HG02943 (cell line): Measurements from ENCODE around the gene CLEC4M.

Source experiments
- ATAC-seq: cut with Tn5 transposase; IDR thresholded peaks from one replicate; pipeline ENCODE4 v1.9.1; 2021; ENCODE audit warnings: mild to moderate bottlenecking, low read depth, moderate library complexity; ENCODE audit not compliant: unreplicated experiment

CLEC4M gene, protein sequence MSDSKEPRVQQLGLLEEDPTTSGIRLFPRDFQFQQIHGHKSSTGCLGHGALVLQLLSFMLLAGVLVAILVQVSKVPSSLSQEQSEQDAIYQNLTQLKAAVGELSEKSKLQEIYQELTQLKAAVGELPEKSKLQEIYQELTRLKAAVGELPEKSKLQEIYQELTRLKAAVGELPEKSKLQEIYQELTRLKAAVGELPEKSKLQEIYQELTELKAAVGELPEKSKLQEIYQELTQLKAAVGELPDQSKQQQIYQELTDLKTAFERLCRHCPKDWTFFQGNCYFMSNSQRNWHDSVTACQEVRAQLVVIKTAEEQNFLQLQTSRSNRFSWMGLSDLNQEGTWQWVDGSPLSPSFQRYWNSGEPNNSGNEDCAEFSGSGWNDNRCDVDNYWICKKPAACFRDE

DNA sequence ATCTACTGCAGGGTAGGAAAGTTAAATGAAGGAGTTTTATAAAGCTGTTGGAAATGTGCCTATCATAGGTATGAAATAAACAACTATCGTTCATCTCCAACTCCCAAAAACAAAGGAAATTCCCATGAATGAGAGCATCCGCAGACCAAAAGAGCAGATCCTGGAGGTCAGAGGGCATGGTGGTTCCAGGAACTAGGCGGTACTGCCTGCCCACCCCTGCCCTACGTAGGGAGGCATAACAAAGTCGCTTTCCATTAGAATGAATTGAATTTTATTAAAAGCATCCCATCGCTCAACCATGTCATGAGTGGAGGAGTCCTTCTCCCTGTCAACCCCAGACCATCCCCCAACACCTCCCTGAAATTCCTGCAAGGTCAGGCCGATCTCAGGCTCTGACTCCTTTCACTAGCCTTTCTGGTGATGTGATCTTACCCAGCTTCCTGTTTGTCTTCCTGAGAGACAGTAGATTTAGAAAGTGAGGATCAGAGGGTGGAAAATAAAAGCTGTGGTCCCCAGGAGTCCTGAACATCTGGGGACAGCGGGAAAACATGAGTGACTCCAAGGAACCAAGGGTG is at the start of gene CLEC4M:
Gene CLEC4M (plus strand): TSS at position 525 of the 575 bp plus-strand sequence. CDS start 24 bp downstream, at position 549.
- no peak for ATAC-seq

DNA sequence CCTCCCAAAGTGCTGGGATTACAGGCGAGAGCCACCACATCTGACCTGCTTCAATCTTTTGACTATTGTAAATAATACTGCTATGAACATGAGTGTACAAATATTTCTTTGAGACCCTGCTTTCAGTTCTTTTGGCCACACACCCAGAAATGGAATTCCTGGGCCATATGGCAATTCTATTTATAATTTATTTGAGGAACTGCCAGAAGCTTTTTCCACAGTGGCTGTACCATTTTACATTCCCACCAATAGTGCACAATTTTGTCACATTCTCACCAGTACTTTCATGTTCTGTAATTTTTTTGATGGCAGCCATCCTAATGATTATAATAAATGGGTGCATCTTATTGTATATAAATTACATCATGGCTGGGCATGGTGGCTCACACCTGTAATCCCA is 47.4 kb upstream of the CLEC4M start:
- ATAC-seq, result no peak

DNA sequence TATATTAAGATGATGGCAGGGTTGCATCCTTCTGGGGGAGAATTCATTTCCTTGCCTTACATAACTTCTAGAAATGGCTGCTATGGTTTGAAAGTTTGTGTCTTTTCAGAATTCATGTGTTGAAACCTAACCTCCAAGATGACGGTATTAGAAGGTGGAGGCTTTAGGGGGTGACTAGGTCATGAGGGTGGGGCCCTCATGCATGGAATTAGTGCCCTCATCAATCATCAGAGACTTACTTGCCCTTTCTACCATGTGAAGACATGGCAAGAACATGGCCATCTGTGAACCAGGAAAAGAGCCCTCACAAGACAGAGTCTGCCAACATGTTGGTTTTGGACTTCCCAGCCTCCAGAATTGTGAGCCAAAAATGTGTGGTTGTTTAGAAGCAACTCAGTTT is 46.3 kb upstream of the CLEC4M start:
- ATAC-seq, result no peak

DNA sequence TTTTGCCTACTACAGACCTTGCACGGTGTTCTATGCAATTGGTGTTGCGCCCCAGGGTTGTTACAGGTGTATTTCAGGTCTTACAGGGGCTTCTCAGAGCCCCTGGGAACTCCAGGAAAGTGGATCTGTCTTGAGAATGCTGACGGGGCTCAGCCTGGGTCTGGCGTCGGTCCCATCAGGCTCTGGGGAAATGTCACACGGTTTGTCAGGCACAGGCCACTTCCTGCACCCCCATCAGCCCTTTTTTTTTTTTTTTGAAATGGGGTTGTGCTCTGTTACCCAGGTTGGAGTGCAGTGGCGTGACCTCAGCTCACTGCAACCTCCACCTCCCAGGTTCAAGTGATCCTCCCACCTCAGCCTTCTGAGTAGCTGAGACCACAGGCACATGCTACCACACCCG is 44.4 kb upstream of the CLEC4M start:
- no peak for ATAC-seq

DNA sequence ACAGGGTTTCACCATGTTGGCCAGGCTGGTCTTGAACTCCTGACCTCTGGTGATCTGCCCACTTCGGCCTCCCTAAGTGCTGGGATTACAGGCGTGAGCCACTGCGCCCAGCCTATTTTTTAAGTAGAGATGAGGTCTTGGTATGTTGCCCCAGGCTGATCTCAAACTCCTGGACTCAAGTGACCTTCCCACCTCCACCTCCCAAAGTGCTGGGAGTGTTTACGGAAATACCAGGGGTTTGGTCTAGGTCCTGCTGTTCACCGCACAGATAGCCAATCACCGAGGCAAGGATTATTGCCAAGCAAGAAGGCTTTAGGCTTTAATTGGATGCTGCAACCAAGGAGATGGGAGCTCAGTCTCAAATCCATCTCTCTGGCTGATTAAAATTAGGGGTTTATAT is 42.7 kb upstream of the CLEC4M start:
- ATAC-seq, result no peak

DNA sequence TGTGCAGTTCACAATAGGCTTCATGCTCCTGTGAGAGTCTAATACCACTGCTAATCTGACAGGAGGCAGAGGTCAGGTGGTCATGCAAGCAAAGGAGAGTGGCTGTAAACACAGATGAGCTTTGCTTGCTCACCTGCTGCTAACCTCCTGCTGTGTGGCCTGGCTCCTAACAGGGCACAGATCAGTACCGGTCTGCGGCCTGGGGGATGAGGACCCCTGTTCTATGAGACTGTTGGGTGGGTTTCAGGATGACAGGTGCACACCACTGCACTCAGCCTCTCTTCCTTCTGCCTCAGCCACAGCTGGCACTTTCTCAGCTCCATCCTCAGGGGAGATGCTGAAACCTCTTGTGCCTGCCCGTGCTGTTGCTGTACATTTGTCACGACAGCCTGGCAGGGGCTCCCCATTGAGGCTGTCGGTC is 40.8 kb upstream of the CLEC4M start:
- ATAC-seq, result no peak

DNA sequence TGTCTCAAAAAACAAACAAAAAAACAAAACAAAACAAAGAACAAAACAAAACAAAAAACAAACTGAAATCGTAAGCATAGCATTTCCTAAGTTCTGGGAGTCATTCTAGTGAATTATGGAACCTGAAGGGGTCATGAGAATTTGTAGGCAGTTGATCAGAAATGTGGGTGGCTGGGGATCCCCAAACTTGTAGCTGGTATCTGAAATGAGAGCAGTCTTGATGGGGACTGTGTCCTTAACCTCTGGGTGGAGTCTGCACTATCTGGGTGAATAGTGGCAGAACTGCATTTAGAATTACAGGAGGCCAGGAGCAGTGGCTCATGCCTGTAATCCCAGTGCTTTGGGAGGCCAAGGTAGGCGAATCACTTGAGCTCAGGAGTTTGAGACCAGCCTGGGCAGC is 37.3 kb upstream of the CLEC4M start:
- ATAC-seq, result no peak

DNA sequence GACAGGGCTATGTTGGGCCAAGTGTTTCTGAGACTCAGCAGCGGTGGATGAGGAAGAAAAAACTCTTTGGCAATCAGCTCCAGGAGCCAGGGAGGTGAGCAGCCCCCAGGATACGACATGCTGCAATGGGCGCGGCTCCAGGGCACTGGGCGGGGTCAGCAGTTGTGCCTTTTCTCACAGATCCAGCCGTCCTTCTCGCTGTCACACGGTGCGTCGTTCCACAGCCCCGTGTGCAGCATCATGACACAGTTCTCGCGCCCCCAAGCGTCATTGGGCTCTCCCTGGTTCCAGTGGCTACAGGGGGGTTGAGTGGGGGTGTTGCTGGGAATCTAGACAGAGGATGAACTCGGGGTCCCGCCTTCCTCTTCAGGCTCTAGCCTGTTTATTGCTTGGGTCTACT is 33.8 kb upstream of the CLEC4M start:
- no peak for ATAC-seq

DNA sequence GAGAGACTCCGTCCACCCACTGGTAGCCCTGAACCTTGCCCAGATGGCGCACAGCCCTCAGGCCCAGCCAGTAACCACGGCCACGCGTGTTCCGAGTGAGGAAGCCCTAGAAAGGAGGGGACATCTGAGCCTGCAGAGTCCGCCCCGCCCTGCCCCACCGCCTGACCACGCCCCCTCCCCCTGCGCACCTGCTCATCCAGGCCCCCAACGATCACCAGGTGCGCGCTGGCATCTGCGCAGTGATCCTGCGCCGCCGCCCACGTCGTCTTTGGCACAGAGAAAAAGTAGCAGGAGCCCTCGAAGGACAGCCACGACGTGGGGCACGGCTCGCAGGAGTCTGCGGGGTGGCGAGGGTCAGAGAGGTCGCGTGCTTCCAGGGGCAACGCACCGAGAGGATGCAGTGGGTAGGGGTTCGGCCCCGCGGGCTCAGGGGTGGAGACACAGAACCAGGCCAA is 33.2 kb upstream of the CLEC4M start:
- ATAC-seq, result no peak

DNA sequence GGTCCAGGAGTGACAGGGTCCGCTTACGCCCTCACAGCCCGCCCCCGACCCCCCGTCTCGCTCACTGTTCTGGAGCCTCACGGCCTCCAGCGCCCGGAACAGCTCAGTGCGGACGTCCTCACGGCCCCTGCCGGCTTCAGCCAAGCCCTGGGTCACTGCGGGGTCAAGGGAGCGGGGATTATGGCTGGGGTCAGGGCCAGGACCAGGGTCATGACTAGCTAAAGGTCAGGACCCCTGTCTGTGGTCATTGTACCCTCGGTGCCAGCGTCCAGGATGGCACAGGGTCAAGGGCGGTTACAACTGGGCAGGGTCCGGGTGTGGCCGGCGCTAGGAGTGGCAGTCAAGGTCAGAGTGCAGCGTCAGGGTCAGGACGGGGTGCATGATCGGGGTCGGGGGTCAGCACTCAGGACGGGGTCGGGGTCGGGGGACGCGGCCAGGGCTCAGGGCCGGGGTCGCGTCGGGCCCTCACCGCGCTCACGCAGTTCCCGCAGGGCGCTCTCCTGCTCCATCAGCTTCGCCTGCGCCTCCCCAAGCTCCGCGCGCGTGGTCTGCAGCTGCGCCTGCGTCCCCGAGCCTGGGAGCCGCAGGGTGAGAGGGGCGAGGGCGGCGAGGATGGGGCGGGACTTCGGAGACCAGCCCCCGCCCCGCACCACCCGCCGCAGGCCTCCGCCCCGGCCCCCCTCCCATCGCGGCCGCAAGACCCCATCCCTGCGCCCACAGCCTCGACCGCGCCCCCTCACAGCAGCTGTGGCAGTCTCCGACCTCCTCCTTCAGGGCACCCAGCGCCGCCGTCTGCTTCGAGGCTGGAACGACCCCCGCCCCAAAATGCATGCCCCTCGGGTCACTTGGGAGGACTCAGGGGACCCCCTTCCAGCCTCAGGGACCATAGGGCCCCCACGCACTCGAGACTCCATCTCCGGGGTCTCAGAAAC is 32.5 kb upstream of the CLEC4M start:
- ATAC-seq, result no peak

DNA sequence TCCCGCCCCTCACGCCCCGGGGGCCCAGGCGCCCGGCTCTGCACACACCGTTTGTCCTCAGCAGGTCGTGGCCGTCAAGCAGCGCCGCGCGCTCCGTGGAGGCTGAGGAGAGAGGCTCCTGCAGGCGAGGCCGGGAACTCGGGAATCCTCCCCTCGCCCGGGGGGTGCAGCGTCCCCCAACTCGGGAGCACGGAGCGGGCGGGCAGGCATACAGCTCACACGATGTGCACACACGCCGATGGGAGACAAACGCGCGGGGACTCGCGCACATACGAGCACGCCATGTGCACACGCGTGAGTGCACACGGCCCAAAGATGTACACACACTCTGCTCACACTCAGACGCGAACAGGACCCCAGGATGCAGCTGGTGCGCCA is 31.8 kb upstream of the CLEC4M start:
- ATAC-seq, result no peak

DNA sequence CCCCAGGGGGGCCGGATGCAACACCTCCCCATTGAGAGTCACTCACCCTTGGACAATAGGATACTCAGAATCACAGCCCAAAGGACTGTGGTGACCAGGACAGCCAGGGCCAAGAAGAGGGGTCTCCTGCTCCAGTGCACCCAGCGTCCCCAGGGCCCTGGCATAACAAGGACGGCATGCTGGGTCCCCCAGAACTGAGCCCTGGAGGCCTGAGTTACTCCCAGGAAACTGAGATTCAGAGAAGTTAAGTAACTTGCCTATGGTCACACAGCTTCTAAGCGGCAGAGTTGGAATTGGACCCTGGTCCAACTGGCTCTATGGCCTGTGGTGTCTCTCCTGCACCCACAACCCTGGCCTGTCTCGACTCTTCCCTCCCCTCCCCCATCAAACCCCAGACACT is 31.4 kb upstream of the CLEC4M start:
- ATAC-seq, result no peak

DNA sequence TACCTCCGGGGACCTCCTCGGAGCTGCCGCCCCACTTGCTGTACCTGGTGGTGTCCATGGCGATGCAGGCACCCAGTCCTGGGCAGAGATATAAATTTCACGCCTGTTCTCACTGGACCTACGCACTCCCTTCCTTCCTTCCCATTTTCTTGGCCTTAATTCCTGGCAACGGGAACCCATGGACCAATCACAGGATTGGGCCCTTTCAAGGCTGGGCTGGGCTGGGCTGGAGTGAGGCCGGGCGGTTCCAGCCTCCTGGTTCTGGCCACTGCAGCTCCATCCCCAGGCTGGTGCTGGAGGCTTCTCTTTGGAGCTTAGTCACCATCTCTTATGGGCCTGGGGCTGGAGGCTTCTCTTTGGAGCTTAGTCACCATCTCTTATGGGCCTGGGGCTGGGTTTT is 31.0 kb upstream of the CLEC4M start, which contains the start of gene CLEC4G:
Gene CLEC4G (minus strand): TSS at position 66 of the 400 bp plus-strand sequence. CDS start 8 bp downstream, at position 58.
- no peak for ATAC-seq

DNA sequence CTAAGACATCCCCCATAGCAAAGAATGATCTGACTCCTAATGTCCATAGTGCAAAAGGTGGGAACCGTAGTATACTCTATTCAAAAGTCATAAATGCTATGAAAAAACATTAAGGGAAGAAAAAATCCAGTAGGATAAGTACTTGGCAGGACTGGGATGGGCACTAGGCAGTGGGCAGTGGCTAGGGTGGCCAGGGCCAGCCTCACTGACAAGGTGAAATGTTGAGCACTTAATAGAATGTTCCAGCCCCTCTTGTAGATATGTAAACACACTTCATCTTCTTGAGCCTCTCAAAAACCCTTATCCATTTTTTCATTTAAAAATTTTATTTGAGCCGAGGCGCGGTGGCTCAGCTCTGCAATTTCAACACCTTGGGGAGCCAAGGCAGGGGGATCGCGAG is 29.7 kb upstream of the CLEC4M start:
- no peak for ATAC-seq

DNA sequence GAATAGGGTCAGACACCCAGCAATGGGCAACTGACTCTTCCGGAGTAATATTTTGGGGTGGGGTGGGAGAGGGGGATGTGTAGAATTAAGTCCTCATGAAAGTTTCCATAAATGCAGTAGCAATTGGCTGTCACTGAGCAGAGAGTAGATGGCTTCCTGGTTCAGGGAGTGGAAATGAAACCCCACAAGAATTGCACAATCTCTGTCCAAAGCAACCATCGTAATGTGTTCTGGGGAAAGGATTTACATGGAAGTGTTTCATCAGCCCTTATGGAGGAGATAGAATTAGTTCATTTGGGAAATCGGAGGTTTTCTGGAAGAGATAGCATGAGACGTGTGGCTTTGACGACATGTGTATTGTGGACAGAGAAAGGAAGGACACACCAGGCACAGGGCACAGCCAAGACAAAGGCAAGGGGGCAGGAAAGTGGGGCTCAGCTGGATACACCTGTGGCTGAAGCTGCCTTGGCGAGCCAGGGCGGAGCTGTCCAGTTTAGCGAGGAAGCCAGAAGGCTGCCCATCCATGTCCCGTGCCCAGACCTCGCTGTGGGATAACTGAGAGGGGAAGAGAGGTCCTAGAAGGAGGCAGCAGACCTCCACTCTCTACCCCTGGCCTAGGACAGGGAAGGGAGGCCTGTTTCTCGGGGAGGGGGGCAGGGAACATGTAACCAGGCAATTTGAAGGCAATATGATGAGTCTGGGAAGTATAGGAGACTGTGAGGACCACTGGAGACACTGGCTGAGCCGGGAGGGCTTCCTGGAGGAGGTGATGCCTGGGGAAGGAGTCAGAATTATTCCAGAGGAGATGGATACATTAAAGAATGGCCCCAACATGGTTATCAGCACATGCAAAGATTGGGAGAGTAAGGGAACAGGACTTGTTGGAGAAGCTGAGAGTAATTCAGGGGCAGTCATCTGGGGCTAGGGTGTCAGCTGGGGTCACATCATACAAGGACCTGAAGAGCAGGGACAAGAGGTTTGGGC is 28.5 kb upstream of the CLEC4M start:
- no peak for ATAC-seq

DNA sequence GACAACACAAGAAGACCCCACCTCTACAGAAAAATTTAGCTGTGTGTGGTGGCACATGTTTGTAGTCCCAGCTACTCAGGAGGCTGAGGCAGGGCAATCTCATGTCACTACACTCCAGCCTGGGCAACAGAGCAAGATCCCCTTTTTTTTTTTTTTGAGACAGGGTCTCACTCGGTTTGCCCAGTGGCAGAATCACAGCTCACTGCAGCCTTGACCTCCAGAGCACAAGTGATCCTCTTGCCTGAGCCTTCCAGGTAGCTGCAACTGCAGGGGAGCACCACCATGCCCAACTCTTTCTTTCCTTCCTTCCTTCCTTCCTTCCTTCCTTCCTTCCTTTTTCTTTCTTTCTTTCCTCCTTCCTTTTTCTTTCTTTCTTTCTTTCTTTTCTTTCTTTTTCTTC is 26.9 kb upstream of the CLEC4M start:
- no peak for ATAC-seq

DNA sequence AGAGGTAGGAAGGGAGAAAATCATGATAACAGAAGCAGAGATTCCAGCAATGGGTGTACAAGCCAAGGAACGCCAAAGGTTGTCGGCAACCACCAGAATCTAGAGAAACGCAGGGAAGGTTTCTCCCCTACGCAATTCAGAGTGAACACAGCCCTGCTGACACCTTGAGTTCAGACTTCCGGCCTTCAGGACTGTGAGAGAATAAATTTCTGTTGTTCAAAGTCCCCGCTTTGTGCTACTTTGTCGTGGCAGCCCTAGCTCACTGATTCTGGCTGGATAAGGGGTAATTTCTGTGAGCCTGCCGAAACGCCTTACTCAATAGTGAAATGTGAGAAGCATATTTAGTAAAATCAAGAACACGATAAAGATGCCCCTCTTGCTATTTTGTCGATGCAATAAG is 25.8 kb upstream of the CLEC4M start:
- ATAC-seq, result no peak

DNA sequence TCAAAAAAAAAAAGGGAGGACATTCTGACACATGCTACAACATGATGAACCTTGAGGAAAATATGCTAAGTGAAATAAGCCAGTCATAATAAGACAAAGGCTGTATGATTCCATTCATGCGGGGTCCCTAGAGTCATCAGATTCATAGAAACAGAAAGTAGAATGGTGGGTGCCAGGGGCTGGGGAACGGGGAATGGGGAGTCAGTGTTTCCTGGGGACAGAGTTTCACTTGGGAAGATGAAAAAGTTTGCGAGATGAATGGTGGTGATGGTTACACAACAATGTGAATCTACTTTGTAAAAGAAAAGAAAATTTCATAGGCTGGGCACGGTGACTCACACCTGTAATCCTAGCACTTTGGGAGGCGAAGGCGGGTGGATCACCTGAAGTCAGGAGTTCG is 25.0 kb upstream of the CLEC4M start:
- no peak for ATAC-seq

DNA sequence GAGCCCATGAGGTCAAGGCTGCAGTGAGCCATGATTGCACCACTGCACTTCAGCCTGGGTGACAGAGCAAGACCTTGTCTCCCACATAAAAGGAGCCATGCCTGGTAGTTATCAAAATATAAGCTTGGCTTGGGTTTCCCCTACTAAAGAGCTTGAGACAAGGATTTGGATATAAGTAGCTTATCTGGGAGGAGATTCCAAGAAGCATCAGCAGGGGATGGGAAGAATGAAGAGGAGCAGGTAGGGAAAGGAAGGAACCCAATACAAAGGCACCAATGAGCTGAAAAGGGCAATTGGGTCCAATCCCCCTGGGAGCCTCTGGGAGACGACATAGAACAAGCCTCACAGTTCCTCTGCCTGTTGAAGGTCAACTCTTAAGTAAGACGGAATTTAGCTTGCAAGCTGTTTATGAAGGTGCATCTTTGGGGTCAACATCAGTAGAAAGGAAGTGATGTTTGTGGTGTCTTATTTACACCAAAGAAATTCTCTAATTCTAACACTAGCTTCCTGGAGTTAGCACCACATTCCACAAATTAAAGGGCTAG is 23.8 kb upstream of the CLEC4M start:
- no peak for ATAC-seq
